Measurements from ENCODE around the gene DNAH2.
A peak's percentile ranks its signal among the peaks of the same experiment; 100 is the strongest.

DNAH2 gene

DNA sequence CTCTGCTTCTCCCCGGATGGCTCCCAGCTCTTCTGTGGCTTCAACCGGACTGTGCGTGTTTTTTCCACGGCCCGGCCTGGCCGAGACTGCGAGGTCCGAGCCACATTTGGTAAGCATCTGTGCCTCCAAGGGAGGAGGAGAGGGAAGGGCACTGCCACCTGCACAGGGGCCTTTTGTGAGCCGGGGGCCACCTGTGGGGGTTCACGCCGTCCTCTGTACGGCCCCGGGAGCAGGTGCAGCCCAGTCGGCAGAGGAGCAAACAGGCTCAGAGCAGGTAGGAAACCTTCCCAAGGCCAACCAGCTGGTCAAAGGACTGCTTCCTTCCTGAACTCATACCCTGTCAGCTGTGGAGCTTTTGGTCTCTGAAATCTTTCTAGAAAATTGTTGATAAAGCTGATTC, 15.9 kb upstream of the DNAH2 start:
- H2AK5ac ChIP-seq (ENCODE audit: low read length): no peak overlapping the region
- H2BK120ac ChIP-seq (ENCODE audit: low read depth, low read length): no peak overlapping the region
- H3K27me3 ChIP-seq (ENCODE audit: insufficient read depth, low read length, poor library complexity): peaks cover 3% of the 10 kb centered on the region
- H3K4me1 ChIP-seq (ENCODE audit: control insufficient read depth, low read depth, low read length): peaks cover 6% of the 10 kb centered on the region
- H3K79me1 ChIP-seq (ENCODE audit: low read length): no peaks in the 10 kb centered on the region
- H3K27ac ChIP-seq (ENCODE audit: low read depth, low read length): no peak overlapping the region
- H3K9ac ChIP-seq (ENCODE audit: low read length): no peak overlapping the region
- H2BK15ac ChIP-seq (replicated peaks; ENCODE audit: low read depth): no peak overlapping the region
- no peaks in the 10 kb centered on the region for H3K79me2 ChIP-seq (ENCODE audit: control insufficient read depth, insufficient read depth, low read length)
- H3K18ac ChIP-seq (ENCODE audit: low read length): no peak overlapping the region
- H3K36me3 ChIP-seq (ENCODE audit: control insufficient read depth, insufficient read depth, low read length): no peaks in the 10 kb centered on the region
- no peak overlapping the region for H3K4me3 ChIP-seq (ENCODE audit: low read length)
- no peak overlapping the region for H4K8ac ChIP-seq (ENCODE audit: low read depth, low read length)
- WGBS (ENCODE audit: extremely low coverage, insufficient coverage, low lambda C conversion rate): no CpG with 5 or more reads among the region's 14 CpGs
- H3K23ac ChIP-seq (ENCODE audit: low read length): no peak overlapping the region
- H3K4ac ChIP-seq (ENCODE audit: low read depth, low read length): no peak overlapping the region
- no peak for DNase-seq
- no peak overlapping the region for H4K5ac ChIP-seq (ENCODE audit: low read length)
- H3K4me2 ChIP-seq (ENCODE audit: low read length): no peak overlapping the region
- no peak overlapping the region for H2BK5ac ChIP-seq (ENCODE audit: low read length)
- H3K56ac ChIP-seq (ENCODE audit: low read length): no peak overlapping the region

DNA sequence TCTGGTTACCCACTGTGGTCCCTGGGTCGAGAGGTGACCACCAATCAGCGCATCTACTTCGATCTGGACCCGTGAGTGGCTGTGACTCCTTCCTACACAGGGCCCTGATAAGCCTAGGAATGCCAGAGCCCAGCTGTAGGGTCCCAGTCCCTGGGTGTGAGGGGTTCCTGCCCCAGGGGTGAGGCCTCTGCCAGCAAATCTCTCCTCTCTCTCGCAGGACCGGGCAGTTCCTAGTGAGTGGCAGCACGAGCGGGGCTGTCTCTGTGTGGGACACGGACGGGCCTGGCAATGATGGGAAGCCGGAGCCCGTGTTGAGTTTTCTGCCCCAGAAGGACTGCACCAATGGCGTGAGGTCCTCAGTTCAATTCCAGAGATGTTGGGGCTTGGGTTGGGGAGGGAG, 14.8 kb upstream of the DNAH2 start:
- Histone ChIP-seq H3K23ac (ENCODE audit: low read length) (no peak overlapping the region), H3K4me3 (ENCODE audit: low read length) (no peak overlapping the region), H3K56ac (ENCODE audit: low read length) (no peak overlapping the region), H3K18ac (ENCODE audit: low read length) (no peak overlapping the region), H2BK120ac (ENCODE audit: low read depth, low read length) (no peak overlapping the region), H3K4me1 (ENCODE audit: control insufficient read depth, low read depth, low read length) (peaks cover 6% of the 10 kb centered on the region), H4K5ac (ENCODE audit: low read length) (no peak overlapping the region), H3K4me2 (ENCODE audit: low read length) (no peak overlapping the region), H3K27me3 (ENCODE audit: insufficient read depth, low read length, poor library complexity) (peaks cover 3% of the 10 kb centered on the region), H3K36me3 (ENCODE audit: control insufficient read depth, insufficient read depth, low read length) (no peaks in the 10 kb centered on the region), H3K79me2 (ENCODE audit: control insufficient read depth, insufficient read depth, low read length) (no peaks in the 10 kb centered on the region), H2BK15ac (replicated peaks; ENCODE audit: low read depth) (no peak overlapping the region), H3K4ac (ENCODE audit: low read depth, low read length) (no peak overlapping the region), H2BK5ac (ENCODE audit: low read length) (no peak overlapping the region), H4K8ac (ENCODE audit: low read depth, low read length) (no peak overlapping the region), H2AK5ac (ENCODE audit: low read length) (no peak overlapping the region), H3K9ac (ENCODE audit: low read length) (no peak overlapping the region), H3K27ac (ENCODE audit: low read depth, low read length) (no peak overlapping the region), H3K79me1 (ENCODE audit: low read length) (no peaks in the 10 kb centered on the region)
- no peak for DNase-seq
- WGBS (ENCODE audit: extremely low coverage, insufficient coverage, low lambda C conversion rate): no CpG with 5 or more reads among the region's 13 CpGs

DNA sequence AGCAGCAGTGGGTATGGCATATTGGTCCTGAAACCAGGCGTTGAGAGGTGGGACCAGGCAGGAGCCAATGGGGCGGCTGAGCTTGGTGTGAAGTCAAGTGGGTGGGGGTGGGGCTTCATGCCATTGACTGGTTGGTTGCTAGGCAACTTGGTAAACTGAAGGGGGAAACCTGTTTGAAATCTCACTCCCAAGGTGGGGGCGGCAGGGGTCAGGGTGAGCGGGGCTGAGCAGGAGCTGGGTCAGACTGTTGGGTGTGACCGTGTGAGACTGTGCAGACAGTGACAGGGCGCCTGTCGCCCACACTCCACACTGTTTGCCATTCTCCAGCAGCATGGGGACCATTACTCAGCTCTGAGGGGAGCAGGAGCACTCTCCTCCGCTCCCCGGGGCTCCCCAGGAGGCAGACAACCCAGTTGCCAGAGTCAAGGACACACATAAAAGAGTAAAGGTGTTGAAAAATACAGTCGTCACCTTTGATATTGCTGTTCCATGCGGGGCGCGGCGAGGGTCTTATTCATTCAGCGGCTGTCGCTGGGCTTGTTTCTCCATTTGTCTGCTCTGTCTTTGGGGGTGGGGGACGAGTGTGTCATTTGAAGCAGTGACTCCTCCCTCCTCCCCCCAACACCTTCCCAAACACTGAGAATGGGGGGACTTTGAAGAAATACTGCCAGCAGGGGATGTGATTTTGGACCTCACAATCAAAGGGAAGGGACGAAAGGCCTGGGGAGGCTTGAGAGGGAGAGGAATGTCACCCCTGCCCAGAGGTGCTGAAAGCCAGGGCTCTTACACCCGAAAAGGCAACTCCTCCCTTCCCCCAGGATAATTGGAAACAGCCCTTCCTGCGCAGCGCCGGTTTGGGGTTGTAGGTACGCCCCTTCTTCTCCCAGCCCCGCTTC, 13.7 kb upstream of the DNAH2 start:
- H3K79me2 ChIP-seq (ENCODE audit: control insufficient read depth, insufficient read depth, low read length): no peaks in the 10 kb centered on the region
- H4K5ac ChIP-seq (ENCODE audit: low read length): no peak overlapping the region
- no peak overlapping the region for H3K56ac ChIP-seq (ENCODE audit: low read length)
- peak overlapping the region; percentile 18 for H3K4me2 ChIP-seq (ENCODE audit: low read length)
- H3K27me3 ChIP-seq (ENCODE audit: insufficient read depth, low read length, poor library complexity): peaks cover 3% of the 10 kb centered on the region
- H3K4me3 ChIP-seq (ENCODE audit: low read length): no peak overlapping the region
- H3K36me3 ChIP-seq (ENCODE audit: control insufficient read depth, insufficient read depth, low read length): no peaks in the 10 kb centered on the region
- H3K79me1 ChIP-seq (ENCODE audit: low read length): no peaks in the 10 kb centered on the region
- H4K8ac ChIP-seq (ENCODE audit: low read depth, low read length): no peak overlapping the region
- no peak overlapping the region for H3K9ac ChIP-seq (ENCODE audit: low read length)
- no peak overlapping the region for H2AK5ac ChIP-seq (ENCODE audit: low read length)
- H2BK15ac ChIP-seq (replicated peaks; ENCODE audit: low read depth): no peak overlapping the region
- H3K18ac ChIP-seq (ENCODE audit: low read length): no peak overlapping the region
- no peak overlapping the region for H3K4ac ChIP-seq (ENCODE audit: low read depth, low read length)
- H3K4me1 ChIP-seq (ENCODE audit: control insufficient read depth, low read depth, low read length): peaks cover 6% of the 10 kb centered on the region
- no peak overlapping the region for H3K23ac ChIP-seq (ENCODE audit: low read length)
- no CpG with 5 or more reads among the region's 24 CpGs for WGBS (ENCODE audit: extremely low coverage, insufficient coverage, low lambda C conversion rate)
- no peak overlapping the region for H3K27ac ChIP-seq (ENCODE audit: low read depth, low read length)
- H2BK5ac ChIP-seq (ENCODE audit: low read length): no peak overlapping the region
- peak; percentile 98 for DNase-seq
- no peak overlapping the region for H2BK120ac ChIP-seq (ENCODE audit: low read depth, low read length)

DNA sequence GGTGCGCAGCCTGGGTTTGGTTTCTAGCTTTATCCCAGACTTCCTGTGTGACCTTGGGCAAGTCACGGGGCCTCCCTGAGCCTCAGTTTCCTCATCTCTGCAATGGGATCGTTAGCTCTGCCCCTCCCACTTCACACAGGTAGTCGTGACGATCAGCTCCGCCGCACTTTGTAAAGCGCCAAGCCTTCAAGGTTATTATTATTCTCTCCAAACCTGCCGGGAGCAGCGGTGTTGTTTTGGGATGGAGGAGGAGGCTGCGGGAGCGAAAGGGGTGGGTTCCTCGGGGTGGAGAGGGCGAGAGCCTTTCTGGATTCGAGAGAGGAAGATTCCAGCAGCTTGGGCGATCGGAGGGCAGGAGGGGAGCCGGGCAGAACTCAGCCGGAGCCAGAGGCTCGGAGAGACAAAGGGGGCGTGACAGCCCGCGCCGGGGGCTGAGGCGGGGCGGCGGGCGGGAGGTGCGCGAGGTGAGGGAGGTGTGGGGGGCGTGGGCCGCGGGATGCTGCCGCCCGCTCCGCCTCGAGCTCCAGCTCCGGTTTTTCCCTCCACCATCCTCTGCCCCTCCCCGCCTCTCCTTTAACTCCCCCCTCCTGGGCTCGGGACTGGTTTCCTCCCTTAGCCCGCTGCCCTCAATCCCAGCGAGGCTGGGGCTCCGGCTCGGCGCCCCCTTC, 12.8 kb upstream of the DNAH2 start, which contains the start of gene EFNB3:
EFNB3 (plus strand) TSS at position 602 of the 668 bp plus-strand sequence. CDS start 397 bp downstream, outside the sequence.
- H2AK5ac ChIP-seq (ENCODE audit: low read length): no peak within 1 kb of the TSS
- no peak within 1 kb of the TSS for H2BK120ac ChIP-seq (ENCODE audit: low read depth, low read length)
- H3K27ac ChIP-seq (ENCODE audit: low read depth, low read length): peak within 1 kb of the TSS; percentile 37
- no peak within 1 kb of the TSS for H4K8ac ChIP-seq (ENCODE audit: low read depth, low read length)
- H3K9ac ChIP-seq (ENCODE audit: low read length): peak within 1 kb of the TSS; percentile 72
- peak within 1 kb of the TSS; percentile 45 for H3K4me3 ChIP-seq (ENCODE audit: low read length)
- peak; percentile 88 for DNase-seq
- no peak within 1 kb of the TSS for H3K23ac ChIP-seq (ENCODE audit: low read length)
- H3K4me2 ChIP-seq (ENCODE audit: low read length): peak within 1 kb of the TSS; percentile 91
- peaks cover 6% of the 10 kb centered on the region for H3K4me1 ChIP-seq (ENCODE audit: control insufficient read depth, low read depth, low read length)
- no CpG with 5 or more reads among the region's 45 CpGs for WGBS (ENCODE audit: extremely low coverage, insufficient coverage, low lambda C conversion rate)
- no peak within 1 kb of the TSS for H2BK15ac ChIP-seq (replicated peaks; ENCODE audit: low read depth)
- no peaks in the 10 kb centered on the region for H3K79me2 ChIP-seq (ENCODE audit: control insufficient read depth, insufficient read depth, low read length)
- H3K18ac ChIP-seq (ENCODE audit: low read length): peak within 1 kb of the TSS; percentile 54
- H2BK5ac ChIP-seq (ENCODE audit: low read length): no peak within 1 kb of the TSS
- no peaks in the 10 kb centered on the region for H3K79me1 ChIP-seq (ENCODE audit: low read length)
- H3K27me3 ChIP-seq (ENCODE audit: insufficient read depth, low read length, poor library complexity): peaks cover 3% of the 10 kb centered on the region
- H3K56ac ChIP-seq (ENCODE audit: low read length): peak within 1 kb of the TSS; percentile 82
- H3K36me3 ChIP-seq (ENCODE audit: control insufficient read depth, insufficient read depth, low read length): no peaks in the 10 kb centered on the region
- H4K5ac ChIP-seq (ENCODE audit: low read length): no peak within 1 kb of the TSS
- no peak within 1 kb of the TSS for H3K4ac ChIP-seq (ENCODE audit: low read depth, low read length)

DNA sequence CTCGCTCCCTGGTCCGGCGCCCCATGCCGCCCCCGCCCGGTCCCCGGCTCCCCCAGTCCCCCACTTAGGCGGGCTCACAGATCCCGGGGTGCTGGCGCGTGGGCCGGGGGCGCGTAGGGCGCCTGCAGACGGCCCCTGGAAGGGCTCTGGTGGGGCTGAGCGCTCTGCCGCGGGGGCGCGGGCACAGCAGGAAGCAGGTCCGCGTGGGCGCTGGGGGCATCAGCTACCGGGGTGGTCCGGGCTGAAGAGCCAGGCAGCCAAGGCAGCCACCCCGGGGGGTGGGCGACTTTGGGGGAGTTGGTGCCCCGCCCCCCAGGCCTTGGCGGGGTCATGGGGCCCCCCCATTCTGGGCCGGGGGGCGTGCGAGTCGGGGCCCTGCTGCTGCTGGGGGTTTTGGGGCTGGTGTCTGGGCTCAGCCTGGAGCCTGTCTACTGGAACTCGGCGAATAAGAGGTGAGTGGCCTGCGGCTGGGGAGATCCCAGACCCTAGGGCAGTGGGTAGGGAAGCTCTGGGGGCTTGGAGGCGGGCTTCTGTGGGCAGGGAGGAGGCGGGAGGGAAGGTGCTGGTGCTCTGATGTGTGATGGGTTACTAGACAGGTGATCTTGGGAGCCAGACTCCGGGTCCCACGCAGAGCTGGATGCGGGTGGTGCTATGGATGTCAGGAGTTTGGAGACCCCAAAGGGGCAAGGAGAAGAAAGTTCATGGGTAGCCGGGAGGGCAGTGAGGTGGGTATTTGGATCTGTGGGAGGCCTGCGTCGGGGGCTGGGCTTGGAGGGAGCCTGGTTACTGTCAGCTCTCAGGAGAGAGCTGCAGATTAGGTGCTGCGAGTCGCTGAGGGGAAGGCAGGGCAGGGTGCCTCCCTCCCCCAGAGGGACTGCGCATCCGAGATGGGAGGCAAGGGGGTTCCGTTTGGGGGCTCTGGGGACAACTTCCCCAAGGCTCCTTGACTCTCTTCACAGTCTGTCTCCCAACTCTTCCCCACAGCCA, 12.0 kb upstream of the DNAH2 start:
- no CpG with 5 or more reads among the region's 50 CpGs for WGBS (ENCODE audit: extremely low coverage, insufficient coverage, low lambda C conversion rate)
- peak overlapping the region; percentile 82 for H3K56ac ChIP-seq (ENCODE audit: low read length)
- no peaks in the 10 kb centered on the region for H3K79me1 ChIP-seq (ENCODE audit: low read length)
- H4K5ac ChIP-seq (ENCODE audit: low read length): no peak overlapping the region
- H3K79me2 ChIP-seq (ENCODE audit: control insufficient read depth, insufficient read depth, low read length): no peaks in the 10 kb centered on the region
- no peak overlapping the region for H3K4ac ChIP-seq (ENCODE audit: low read depth, low read length)
- peak overlapping the region; percentile 67 for H3K4me2 ChIP-seq (ENCODE audit: low read length)
- no peak overlapping the region for H3K27ac ChIP-seq (ENCODE audit: low read depth, low read length)
- peak overlapping the region; percentile 54 for H3K18ac ChIP-seq (ENCODE audit: low read length)
- peaks cover 6% of the 10 kb centered on the region for H3K4me1 ChIP-seq (ENCODE audit: control insufficient read depth, low read depth, low read length)
- peak overlapping the region; percentile 72 for H3K9ac ChIP-seq (ENCODE audit: low read length)
- peaks cover 3% of the 10 kb centered on the region for H3K27me3 ChIP-seq (ENCODE audit: insufficient read depth, low read length, poor library complexity)
- H3K23ac ChIP-seq (ENCODE audit: low read length): no peak overlapping the region
- H4K8ac ChIP-seq (ENCODE audit: low read depth, low read length): no peak overlapping the region
- H2BK5ac ChIP-seq (ENCODE audit: low read length): no peak overlapping the region
- H3K36me3 ChIP-seq (ENCODE audit: control insufficient read depth, insufficient read depth, low read length): no peaks in the 10 kb centered on the region
- peak overlapping the region; percentile 45 for H3K4me3 ChIP-seq (ENCODE audit: low read length)
- H2AK5ac ChIP-seq (ENCODE audit: low read length): no peak overlapping the region
- H2BK120ac ChIP-seq (ENCODE audit: low read depth, low read length): no peak overlapping the region
- no peak overlapping the region for H2BK15ac ChIP-seq (replicated peaks; ENCODE audit: low read depth)
- DNase-seq: no peak
